ENCODE results near the gene DSC3. TPM values are rescaled to one million over a fixed set of nuclear protein-coding genes. Genes with fewer than 3 reads are reported as not detected.

The DSC3 gene
- total RNA-seq, 4 donors from 2014 or later, result 0.14 to 0.16 TPM; not detected in 2

DNA sequence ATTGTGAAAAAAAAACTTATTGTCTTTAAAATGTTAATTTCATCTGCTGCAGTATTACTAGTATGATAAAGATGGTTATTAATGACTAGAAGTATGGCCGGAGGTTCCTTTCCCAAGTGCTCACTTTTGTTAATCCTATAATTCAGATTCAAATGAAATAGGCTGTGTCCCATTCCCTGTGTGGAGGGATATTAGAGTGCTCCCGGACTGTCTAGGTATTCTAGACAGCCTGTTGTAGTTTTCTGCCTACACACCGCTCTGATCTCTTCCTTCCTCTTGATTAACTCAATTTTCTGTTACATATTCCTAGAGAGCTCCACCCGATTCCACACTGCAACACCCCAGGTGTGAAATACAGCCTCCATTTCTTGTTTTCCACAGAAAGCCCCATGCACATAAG is 15.4 kb upstream of the DSC3 start:
- Histone ChIP-seq H3K36me3 (no peaks in the 10 kb centered on the region), H3K4me3 (no peak overlapping the region), H3K27me3 (no peaks in the 10 kb centered on the region), H3K4me1 (no peaks in the 10 kb centered on the region), H3K27ac (no peak overlapping the region), H3K9me3 (no peaks in the 10 kb centered on the region)
- 70 to 82% methylated on average over 4 of the region's 4 CpGs for WGBS, 2 donors (ENCODE audit: low coverage in 1 of 2)
- TF ChIP-seq POLR2AphosphoS5 (IDR thresholded peaks at IDR 0.05), result no peak
- no peak for TF ChIP-seq POLR2A (IDR thresholded peaks at IDR 0.05)
- TF ChIP-seq, protein P1, sequence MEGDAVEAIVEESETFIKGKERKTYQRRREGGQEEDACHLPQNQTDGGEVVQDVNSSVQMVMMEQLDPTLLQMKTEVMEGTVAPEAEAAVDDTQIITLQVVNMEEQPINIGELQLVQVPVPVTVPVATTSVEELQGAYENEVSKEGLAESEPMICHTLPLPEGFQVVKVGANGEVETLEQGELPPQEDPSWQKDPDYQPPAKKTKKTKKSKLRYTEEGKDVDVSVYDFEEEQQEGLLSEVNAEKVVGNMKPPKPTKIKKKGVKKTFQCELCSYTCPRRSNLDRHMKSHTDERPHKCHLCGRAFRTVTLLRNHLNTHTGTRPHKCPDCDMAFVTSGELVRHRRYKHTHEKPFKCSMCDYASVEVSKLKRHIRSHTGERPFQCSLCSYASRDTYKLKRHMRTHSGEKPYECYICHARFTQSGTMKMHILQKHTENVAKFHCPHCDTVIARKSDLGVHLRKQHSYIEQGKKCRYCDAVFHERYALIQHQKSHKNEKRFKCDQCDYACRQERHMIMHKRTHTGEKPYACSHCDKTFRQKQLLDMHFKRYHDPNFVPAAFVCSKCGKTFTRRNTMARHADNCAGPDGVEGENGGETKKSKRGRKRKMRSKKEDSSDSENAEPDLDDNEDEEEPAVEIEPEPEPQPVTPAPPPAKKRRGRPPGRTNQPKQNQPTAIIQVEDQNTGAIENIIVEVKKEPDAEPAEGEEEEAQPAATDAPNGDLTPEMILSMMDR (IDR thresholded peaks at IDR 0.05), result no peak
- no peak for TF ChIP-seq EP300 (IDR thresholded peaks at IDR 0.05; ENCODE audit: low read depth)
- no peak for DNase-seq
- intact Hi-C loops (cut with DNase I; ENCODE audit: low total_unique reads), result no loop called here
- in situ Hi-C loops (cut with MboI; ENCODE audit: low pct_ligation_motif_present in 1 of 4, low pct_unique_long_range_greater_than_20kb in 1 of 4, low sequenced_read_pairs in 3 of 4), result no loop called here

DNA sequence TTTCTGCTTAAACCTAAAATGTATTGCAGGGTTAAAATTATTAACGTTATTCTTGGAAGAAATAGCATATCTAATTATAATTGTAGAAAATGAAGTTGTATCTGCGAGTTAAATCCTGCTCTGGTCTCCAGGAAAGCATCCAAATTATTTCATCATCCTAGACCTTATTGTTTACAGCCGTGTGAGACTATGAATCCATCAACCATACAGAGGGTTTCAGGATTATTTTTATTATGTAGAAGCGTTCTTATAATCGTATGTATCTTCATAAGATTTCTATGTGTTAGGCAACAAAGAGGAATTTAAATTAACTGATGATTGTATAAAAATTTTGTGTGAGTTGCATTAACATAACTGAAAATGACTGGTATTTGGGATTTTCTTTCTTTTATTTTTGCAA is 14.5 kb upstream of the DSC3 start:
- intact Hi-C loops (cut with DNase I; ENCODE audit: low total_unique reads), result no loop called here
- H3K4me1 ChIP-seq, result no peaks in the 10 kb centered on the region
- no peaks in the 10 kb centered on the region for H3K27me3 ChIP-seq
- H3K36me3 ChIP-seq, result no peaks in the 10 kb centered on the region
- TF ChIP-seq, protein P1 (IDR thresholded peaks at IDR 0.05), result no peak
- TF ChIP-seq EP300 (IDR thresholded peaks at IDR 0.05; ENCODE audit: low read depth) (no peak), POLR2A (IDR thresholded peaks at IDR 0.05) (no peak), POLR2AphosphoS5 (IDR thresholded peaks at IDR 0.05) (no peak)
- H3K27ac ChIP-seq, result no peak overlapping the region
- no peaks in the 10 kb centered on the region for H3K9me3 ChIP-seq
- in situ Hi-C loops (cut with MboI; ENCODE audit: low pct_ligation_motif_present in 1 of 4, low pct_unique_long_range_greater_than_20kb in 1 of 4, low sequenced_read_pairs in 3 of 4), result no loop called here
- 55 to 59% methylated on average over 5 of the region's 5 CpGs for WGBS, 2 donors (ENCODE audit: low coverage in 1 of 2)
- H3K4me3 ChIP-seq, result no peak overlapping the region
- DNase-seq, result no peak

DNA sequence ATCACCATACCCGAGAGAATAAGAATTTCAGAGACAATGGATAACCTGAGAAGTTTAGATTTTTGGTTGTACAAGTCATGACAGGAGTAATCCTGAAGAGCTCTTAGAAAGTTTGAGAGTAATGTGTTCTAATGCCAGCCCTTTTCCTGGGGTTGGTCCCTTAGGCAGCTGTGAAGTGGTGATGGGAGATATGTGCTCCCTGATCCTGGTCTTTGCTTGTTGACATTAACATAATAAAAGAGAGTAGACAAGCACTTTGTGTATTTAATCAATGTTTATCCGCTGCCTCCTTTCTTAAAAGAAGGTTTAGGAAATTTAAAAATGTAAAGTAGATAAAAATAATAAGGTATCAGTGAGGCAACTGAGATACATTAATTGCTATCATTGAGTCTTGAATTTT is 13.8 kb upstream of the DSC3 start:
- DNase-seq, result no peak
- H3K4me3 ChIP-seq, result no peak overlapping the region
- no peaks in the 10 kb centered on the region for H3K4me1 ChIP-seq
- no peak overlapping the region for H3K27ac ChIP-seq
- 79 to 93% methylated on average over 2 of the region's 2 CpGs for WGBS, 2 donors (ENCODE audit: low coverage in 1 of 2)
- no peak for TF ChIP-seq POLR2AphosphoS5 (IDR thresholded peaks at IDR 0.05)
- no peaks in the 10 kb centered on the region for H3K27me3 ChIP-seq
- in situ Hi-C loops (cut with MboI; ENCODE audit: low pct_ligation_motif_present in 1 of 4, low pct_unique_long_range_greater_than_20kb in 1 of 4, low sequenced_read_pairs in 3 of 4) (no loop called here), intact Hi-C loops (cut with DNase I; ENCODE audit: low total_unique reads) (no loop called here)
- H3K9me3 ChIP-seq, result no peaks in the 10 kb centered on the region
- H3K36me3 ChIP-seq, result no peaks in the 10 kb centered on the region

DNA sequence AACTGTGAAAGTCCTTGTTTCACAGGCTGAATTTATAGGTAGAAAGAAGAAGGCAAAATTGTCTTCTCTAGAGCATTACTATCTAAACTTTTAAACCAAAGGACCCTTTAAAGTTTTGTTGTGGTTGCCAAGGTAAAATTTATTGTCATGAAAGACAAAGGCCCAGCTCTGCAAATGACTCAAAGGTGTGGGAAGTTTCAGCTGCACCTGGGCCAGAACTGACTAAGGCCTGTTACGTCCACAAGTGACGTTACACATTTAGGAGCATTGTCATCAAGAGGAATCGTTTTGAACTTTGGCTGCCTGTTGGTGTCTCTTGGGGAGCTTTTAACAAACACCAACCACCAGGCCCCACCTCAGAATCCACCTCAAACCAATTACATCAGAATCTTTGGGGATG is 8.1 kb upstream of the DSC3 start:
- Histone ChIP-seq H3K27ac (no peak overlapping the region), H3K36me3 (no peaks in the 10 kb centered on the region), H3K4me3 (no peak overlapping the region), H3K4me1 (no peaks in the 10 kb centered on the region), H3K27me3 (peaks cover 3% of the 10 kb centered on the region), H3K9me3 (no peaks in the 10 kb centered on the region)
- 81 to 83% methylated on average over 3 of the region's 3 CpGs for WGBS, 2 donors (ENCODE audit: low coverage in 1 of 2)
- DNase-seq, result no peak
- in situ Hi-C loops (cut with MboI; ENCODE audit: low pct_ligation_motif_present in 1 of 4, low pct_unique_long_range_greater_than_20kb in 1 of 4, low sequenced_read_pairs in 3 of 4), result no loop called here
- no peak for TF ChIP-seq EP300 (IDR thresholded peaks at IDR 0.05; ENCODE audit: low read depth)
- TF ChIP-seq POLR2AphosphoS5 (IDR thresholded peaks at IDR 0.05), result no peak
- no peak for TF ChIP-seq POLR2A (IDR thresholded peaks at IDR 0.05)
- TF ChIP-seq, protein P1 (IDR thresholded peaks at IDR 0.05), result no peak
- intact Hi-C loops (cut with DNase I; ENCODE audit: low total_unique reads), result no loop called here

GRCh38 chr18:31049189-31049588 is 6.6 kb upstream of the DSC3 start:
- no peak overlapping the region for H3K4me3 ChIP-seq
- no peaks in the 10 kb centered on the region for H3K4me1 ChIP-seq
- in situ Hi-C loops (cut with MboI; ENCODE audit: low pct_ligation_motif_present in 1 of 4, low pct_unique_long_range_greater_than_20kb in 1 of 4, low sequenced_read_pairs in 3 of 4) (no loop called here), intact Hi-C loops (cut with DNase I; ENCODE audit: low total_unique reads) (no loop called here)
- no peaks in the 10 kb centered on the region for H3K36me3 ChIP-seq
- DNase-seq, result no peak
- H3K27me3 ChIP-seq, result peaks cover 16% of the 10 kb centered on the region
- TF ChIP-seq POLR2A (IDR thresholded peaks at IDR 0.05) (no peak), EP300 (IDR thresholded peaks at IDR 0.05; ENCODE audit: low read depth) (no peak), POLR2AphosphoS5 (IDR thresholded peaks at IDR 0.05) (no peak)
- TF ChIP-seq, protein P1 (IDR thresholded peaks at IDR 0.05), result no peak
- H3K27ac ChIP-seq, result no peak overlapping the region
- whole genome bisulfite sequencing, 2 donors (ENCODE audit: low coverage in 1 of 2), result 44 to 51% methylated on average over 3 to 4 of the region's 4 CpGs
- H3K9me3 ChIP-seq, result no peaks in the 10 kb centered on the region
